Ectodermal cell (in vitro differentiated cells): ENCODE results near the gene LBHD1.
A peak's percentile ranks its signal among the peaks of the same experiment; 100 is the strongest.
"Not testable (repeated sequence)": the region's sequence is repeated elsewhere in the genome, so short reads cannot be mapped to it uniquely, and the experiment has no call there.

ENCODE experiments used
- H3K27ac ChIP-seq: 2 replicates; pipeline ENCODE4 v1.7.0; 2013; ENCODE audit warnings: mild to moderate bottlenecking, low read depth, low read length; ENCODE audit not compliant: insufficient read depth, poor library complexity, severe bottlenecking
- H3K27me3 ChIP-seq: 2 replicates; pipeline ENCODE4 v1.7.0; 2013; ENCODE audit warnings: mild to moderate bottlenecking, low read length; ENCODE audit not compliant: insufficient read depth, control insufficient read depth, poor library complexity, severe bottlenecking
- H3K36me3 ChIP-seq: one replicate; pipeline ENCODE4 v1.7.0; 2013; ENCODE audit warnings: low read length; ENCODE audit not compliant: control insufficient read depth, insufficient read depth
- H3K4me1 ChIP-seq: one replicate; pipeline ENCODE4 v1.7.0; 2013; ENCODE audit warnings: low read length; ENCODE audit not compliant: control insufficient read depth, insufficient read depth
- H3K4me3 ChIP-seq: 2 replicates; pipeline ENCODE4 v1.7.0; 2013; ENCODE audit warnings: low read depth, low read length, control low read depth; ENCODE audit not compliant: insufficient read depth
- H3K9me3 ChIP-seq: 2 replicates; pipeline ENCODE4 v1.7.0; 2013; ENCODE audit warnings: mild to moderate bottlenecking, low read length, moderate library complexity; ENCODE audit not compliant: control insufficient read depth
- WGBS, 2 experiments: methylation state at CpG; one replicate each; pipeline ENCODE4 v1.1.7; 2013; ENCODE audit warnings: missing lambda C conversion rate in 2 of 2; 5-methylcytosine and 5-hydroxymethylcytosine counted together

The LBHD1 gene

DNA sequence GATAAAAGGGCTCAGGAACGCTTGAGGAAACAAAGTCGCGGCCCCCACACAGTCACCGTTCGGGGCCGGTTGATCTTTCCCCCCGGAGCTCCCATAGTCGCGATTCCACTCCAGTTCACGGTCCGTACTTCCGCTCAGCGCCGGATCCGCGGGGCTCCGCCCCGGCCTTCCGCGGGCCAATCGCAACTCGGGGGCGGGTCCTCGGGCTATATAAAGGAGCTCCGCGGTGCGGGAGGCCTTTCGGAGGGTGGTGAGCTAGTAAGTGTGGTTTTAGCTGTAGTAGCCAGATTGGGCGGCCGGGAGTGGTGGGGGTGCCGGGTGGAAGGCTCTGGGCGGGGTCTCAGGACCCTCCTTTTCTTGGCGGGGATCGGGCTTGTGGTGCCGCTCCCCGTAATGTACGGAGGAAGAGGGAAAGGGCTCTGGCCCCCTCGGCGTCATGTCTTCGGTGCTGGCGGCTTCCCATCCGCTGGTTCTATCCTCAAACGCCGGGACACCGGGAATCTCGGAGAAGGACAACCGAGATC lies 6.9 kb downstream of the LBHD1 start, which contains the start of the genes C11orf98 and CSKMT:
TSS of gene C11orf98 (minus strand) at position 136 of the 524 bp plus-strand sequence. CDS start at position 95, 41 bp downstream.
TSS of gene CSKMT (plus strand) at position 238 of the 524 bp plus-strand sequence. CDS start 568 bp downstream, outside the sequence.
- H3K4me1 ChIP-seq, result peaks cover 14% of the 10 kb centered on the region
- peaks cover 8% of the 10 kb centered on the region for H3K36me3 ChIP-seq
- H3K27me3 ChIP-seq, result no peaks in the 10 kb centered on the region
- no peaks in the 10 kb centered on the region for H3K9me3 ChIP-seq
- H3K27ac ChIP-seq, result peak within 1 kb of the TSS; percentile 90
- peak within 1 kb of the TSS; percentile 97 for H3K4me3 ChIP-seq
- 0 to 1% methylated on average over 47 of the region's 47 CpGs for WGBS, 2 experiments

DNA sequence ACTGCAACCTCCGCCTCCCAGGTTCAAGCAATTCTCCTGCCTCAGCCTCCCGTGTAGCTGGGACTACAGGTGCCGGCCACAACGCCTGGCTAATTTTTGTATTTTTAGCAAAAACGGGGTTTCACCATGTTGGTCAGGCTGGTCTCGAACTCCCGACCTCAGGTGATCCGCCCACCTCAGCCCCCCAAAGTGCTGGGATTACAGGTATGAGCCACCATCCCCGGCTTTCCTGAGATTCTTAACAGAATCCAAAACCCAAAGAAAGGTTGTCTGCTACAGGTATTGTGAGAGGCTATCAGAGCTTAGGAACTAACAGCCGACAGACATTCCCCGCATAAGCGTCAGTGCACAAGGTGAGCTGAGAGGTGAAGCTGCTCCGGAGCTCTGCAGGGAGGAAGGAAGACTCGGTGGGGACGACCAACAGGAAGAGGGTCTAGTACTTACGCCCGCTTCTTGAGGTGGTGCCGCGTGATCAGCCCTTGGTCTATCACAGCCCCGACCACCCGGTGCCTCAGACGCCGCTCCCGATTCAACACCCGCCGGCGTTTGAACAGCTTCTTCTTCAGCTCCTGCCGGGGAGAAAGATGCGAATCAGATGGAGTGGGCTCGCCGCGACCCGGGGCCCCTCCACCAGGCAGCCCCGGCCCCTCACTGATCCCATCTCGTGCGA lies 7.5 kb downstream of the LBHD1 start:
- WGBS, 2 experiments, result 3% methylated on average over 36 of the region's 36 CpGs
- Histone ChIP-seq H3K36me3 (peaks cover 8% of the 10 kb centered on the region), H3K4me1 (peaks cover 14% of the 10 kb centered on the region), H3K9me3 (no peaks in the 10 kb centered on the region), H3K27ac (peak overlapping the region; percentile 90), H3K4me3 (peak overlapping the region; percentile 97), H3K27me3 (no peaks in the 10 kb centered on the region)

DNA sequence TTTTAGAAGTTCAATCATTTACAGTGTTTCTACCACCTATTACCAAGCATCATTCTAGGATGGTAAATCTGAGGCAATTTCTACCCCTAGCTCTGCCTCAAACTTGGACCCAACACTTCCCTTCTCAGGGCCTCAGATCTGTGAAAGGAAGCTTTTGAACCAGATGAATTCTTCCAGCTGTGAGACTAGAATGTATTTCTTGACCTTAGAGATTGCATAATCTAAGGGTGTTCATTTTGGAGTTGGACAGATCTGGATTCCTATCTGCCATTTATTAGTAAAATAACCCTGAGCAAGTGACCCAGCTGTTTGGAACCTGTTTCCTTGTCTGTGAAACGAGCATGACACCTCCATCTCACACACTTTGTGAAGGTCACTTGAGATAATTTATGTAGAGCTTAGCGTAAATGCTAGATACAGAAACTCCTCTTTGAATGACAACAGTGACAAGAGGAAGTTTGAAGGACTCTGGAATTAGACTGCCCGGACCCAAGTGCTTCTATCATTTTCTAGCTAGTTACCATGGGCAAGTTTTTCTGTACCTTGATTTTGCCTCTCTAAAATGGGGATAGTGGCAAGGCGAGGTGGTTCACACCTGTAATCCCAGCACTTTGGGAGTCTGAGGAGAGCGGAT lies 15.2 kb downstream of the LBHD1 start:
- H3K36me3 ChIP-seq, result no peaks in the 10 kb centered on the region
- 72 to 79% methylated on average over 5 of the region's 5 CpGs for WGBS, 2 experiments
- no peaks in the 10 kb centered on the region for H3K27me3 ChIP-seq
- H3K9me3 ChIP-seq, result no peaks in the 10 kb centered on the region
- H3K4me3 ChIP-seq, result no peak overlapping the region
- H3K4me1 ChIP-seq, result no peaks in the 10 kb centered on the region
- H3K27ac ChIP-seq, result no peak overlapping the region

DNA sequence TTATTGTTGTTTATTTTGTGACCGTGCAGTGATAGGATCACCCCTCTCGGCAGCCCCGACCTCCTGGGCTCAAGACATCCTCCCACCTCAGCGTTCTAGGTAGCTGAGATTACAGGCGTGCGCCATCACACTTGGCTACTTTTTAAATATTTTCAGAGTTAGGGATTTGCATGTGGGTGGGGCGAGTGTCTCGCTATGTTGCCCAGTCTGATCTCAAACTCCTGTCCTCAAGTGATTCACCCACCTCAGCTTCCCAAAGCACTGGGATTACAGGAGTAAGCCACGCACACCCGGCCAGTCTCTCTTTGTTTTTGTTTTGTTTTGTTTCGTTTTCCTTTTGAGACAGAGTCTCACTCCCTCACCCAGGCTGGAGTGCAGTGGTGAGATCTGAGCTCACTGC lies 17.8 kb downstream of the LBHD1 start:
- Histone ChIP-seq H3K4me3 (no peak overlapping the region), H3K27me3 (no peaks in the 10 kb centered on the region), H3K4me1 (no peaks in the 10 kb centered on the region), H3K27ac (no peak overlapping the region), H3K36me3 (peaks cover 6% of the 10 kb centered on the region), H3K9me3 (no peaks in the 10 kb centered on the region)
- 94% methylated on average over 11 of the region's 11 CpGs for WGBS, 2 experiments

DNA sequence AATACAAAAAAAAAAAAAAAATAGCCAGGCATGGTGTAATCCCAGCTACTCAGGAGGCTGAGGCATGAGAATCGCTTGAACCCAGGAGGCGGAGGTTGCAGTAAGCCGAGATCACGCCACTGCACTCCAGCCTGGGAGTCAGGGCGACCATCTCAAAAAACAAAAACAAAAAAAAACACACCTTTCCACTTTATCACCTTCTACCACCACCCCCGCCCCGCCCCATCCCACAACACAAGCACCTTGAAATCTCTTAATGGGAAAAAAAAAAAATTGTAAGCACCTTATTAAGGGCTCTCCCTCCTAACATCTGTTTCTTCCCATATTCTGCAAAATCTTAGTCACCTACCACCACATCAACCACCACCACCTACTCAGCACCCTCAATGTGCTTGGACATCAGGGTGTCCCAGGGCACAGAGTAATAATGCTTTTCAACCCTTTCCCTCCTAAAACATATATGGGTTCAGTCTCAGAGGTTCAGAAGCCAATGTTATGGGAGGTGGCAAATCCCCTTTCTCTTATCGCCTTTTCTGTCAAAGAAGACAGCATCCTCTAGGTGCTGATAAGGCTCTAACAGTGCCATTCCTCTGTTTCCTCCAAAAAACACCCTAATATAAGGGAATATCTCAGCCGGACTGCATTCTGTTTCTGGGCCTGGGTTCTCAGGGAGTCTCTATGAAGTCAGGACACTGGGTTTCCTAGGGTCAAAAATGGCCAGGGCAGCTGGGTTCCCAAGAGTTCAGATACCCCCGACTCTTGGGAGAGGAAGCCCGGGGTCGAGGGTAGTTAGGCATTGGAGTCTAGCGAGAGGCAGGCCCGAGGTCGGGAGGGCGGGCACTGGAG lies 19.7 kb downstream of the LBHD1 start:
- Histone ChIP-seq H3K4me3 (peak overlapping the region; percentile 96), H3K36me3 (peaks cover 8% of the 10 kb centered on the region), H3K9me3 (no peaks in the 10 kb centered on the region), H3K27me3 (no peaks in the 10 kb centered on the region), H3K4me1 (no peaks in the 10 kb centered on the region), H3K27ac (peak overlapping the region; percentile 79)
- WGBS, 2 experiments, result 41% methylated on average over 16 of the region's 16 CpGs

DNA sequence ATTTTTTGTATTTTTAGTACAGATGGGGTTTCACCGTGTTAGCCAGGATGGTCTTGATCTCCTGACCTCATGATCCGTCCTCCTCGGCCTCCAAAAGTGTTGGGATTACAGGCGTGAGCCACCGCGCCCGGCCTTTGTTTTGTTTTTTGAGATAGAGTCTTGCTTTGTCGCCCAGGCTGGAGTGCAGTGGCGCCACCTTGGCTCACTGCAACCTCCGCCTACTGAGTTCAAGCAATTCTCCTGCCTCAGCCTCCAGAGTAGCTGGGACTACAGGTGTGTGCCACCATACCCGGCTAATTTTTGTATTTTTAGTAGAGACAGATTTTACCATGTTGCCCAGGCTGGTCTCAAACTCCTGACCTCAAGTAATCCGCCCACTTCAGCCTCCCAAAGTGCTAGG lies 21.8 kb downstream of the LBHD1 start:
- H3K4me1 ChIP-seq, H3K27me3 ChIP-seq, H3K27ac ChIP-seq, H3K4me3 ChIP-seq, H3K9me3 ChIP-seq, H3K36me3 ChIP-seq: not testable (repeated sequence)
- 91 to 96% methylated on average over 12 of the region's 12 CpGs for WGBS, 2 experiments

DNA sequence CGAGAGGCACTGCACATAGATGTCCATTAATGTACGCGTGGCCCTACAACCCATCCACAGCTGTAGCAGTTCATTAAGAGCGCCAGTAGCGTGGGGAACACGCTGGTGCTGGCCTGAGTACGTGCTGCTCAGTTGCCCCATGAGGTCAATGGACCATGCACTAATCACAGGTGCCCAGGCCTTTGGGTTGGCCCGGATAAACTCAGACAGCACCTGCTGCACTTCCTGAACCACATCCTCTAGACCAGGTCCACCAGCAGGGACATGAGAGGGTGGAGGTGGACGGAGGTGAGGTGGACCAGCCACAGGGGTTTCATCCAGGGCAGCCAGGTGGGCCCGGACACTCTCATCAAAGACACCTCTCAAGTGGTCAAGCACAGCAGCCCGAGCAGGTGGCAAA lies 22.6 kb downstream of the LBHD1 start:
- Histone ChIP-seq H3K4me3 (no peak overlapping the region), H3K27me3 (no peaks in the 10 kb centered on the region), H3K9me3 (no peaks in the 10 kb centered on the region), H3K4me1 (no peaks in the 10 kb centered on the region), H3K36me3 (peaks cover 12% of the 10 kb centered on the region), H3K27ac (no peak overlapping the region)
- 96% methylated on average over 11 of the region's 11 CpGs for WGBS, 2 experiments

DNA sequence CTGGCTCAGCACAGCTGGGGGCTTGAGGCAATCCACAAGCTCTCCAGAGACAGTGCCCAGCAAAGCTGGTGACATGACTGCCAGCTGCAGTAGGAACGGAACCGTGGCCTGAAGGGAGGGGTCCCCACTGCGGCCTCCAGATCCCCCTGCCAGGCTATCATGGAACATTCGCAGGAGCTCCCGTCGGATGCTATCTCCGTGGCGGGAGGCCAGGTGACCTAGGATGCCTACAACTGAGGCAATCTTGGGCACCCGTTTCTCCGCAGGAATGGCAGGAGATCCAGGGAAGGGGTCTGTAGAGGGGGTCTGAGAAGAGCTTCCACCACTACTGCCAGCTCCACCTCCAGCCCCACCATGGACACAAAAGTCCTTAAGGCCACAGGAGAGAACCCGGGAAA lies 23.1 kb downstream of the LBHD1 start:
- H3K27me3 ChIP-seq, result no peaks in the 10 kb centered on the region
- H3K36me3 ChIP-seq, result peaks cover 17% of the 10 kb centered on the region
- H3K9me3 ChIP-seq, result no peaks in the 10 kb centered on the region
- no peak overlapping the region for H3K27ac ChIP-seq
- H3K4me3 ChIP-seq, result no peak overlapping the region
- 94 to 96% methylated on average over 9 to 11 of the region's 11 CpGs for WGBS, 2 experiments
- H3K4me1 ChIP-seq, result no peaks in the 10 kb centered on the region

DNA sequence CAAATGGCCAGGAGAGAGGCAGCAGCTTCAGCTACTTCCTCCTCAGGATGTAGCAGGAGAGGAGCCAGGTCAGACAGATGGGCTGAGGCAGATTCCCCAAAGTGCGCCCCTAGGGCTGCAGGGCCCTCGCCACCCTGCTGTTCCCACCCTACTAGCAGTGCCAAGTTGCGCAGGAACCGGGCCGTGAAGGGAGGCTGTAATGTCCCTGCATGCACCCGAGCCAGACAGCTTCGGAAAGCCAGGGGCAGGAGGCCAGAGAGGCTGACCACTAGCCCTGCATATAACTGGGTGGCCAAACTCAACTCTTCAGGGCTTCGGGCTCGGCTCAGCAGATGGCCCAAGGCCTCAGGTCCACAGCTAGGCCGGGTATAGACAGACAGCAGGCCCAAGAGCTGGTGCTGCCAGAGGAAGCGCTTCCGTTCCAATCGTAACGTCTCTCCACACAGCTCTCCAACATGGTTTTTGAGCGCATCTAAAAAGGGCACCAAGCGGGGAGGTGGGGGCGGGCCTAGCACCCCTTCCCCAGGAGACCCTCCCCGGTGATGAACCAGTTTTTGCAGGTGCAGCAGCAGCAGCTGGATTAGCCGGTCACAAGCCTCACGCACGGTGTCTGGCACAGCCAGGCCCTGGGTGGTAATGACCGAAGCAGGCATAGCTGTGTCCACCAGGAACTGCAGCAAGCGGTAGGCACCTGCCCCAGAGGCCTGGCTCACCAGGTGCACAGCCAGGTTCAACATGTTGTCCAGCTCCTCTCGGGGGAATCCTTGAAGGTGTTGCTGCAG lies 23.7 kb downstream of the LBHD1 start:
- H3K4me3 ChIP-seq, result no peak overlapping the region
- no peaks in the 10 kb centered on the region for H3K27me3 ChIP-seq
- H3K36me3 ChIP-seq, result peaks cover 17% of the 10 kb centered on the region
- H3K4me1 ChIP-seq, result no peaks in the 10 kb centered on the region
- WGBS, 2 experiments, result 94% methylated on average over 24 of the region's 24 CpGs
- no peaks in the 10 kb centered on the region for H3K9me3 ChIP-seq
- no peak overlapping the region for H3K27ac ChIP-seq
